ENCODE measurements around the gene CST4. TPM values are rescaled to one million over a fixed set of nuclear protein-coding genes. Genes with fewer than 3 reads are reported as not detected.
"Not testable (repeated sequence)": the region's sequence is repeated elsewhere in the genome, so short reads cannot be mapped to it uniquely, and the experiment has no call there.

The CST4 gene
- total RNA-seq, 4 donors from 2014 or later: 0.89 to 13.8 (median 3.0) TPM; not detected in 1

GRCh38 chr20:23721962-23722361 lies 33.1 kb upstream of the CST4 start:
- DNase-seq: no peak
- Histone ChIP-seq H3K36me3 (no peaks in the 10 kb centered on the region), H3K4me1 (no peaks in the 10 kb centered on the region), H3K9me3 (no peaks in the 10 kb centered on the region), H3K4me3 (replicated peaks in 1 of 3) (no peak overlapping the region), H3K27me3 (no peaks in the 10 kb centered on the region), H3K27ac (no peak overlapping the region)
- intact Hi-C loops (cut with DNase I): no loop called here
- no peak for TF ChIP-seq CTCF (IDR thresholded peaks at IDR 0.05)
- TF ChIP-seq POLR2A (IDR thresholded peaks at IDR 0.05): no peak
- WGBS, 2 donors: 23 to 43% methylated on average over 1 of the region's 1 CpG

GRCh38 chr20:23719351-23719750 lies 30.5 kb upstream of the CST4 start:
- H3K27me3 ChIP-seq; H3K4me1 ChIP-seq; H3K4me3 ChIP-seq (replicated peaks in 1 of 3); H3K27ac ChIP-seq; H3K9me3 ChIP-seq; intact Hi-C loops (cut with DNase I); H3K36me3 ChIP-seq; DNase-seq: not testable (repeated sequence)
- 68 to 77% methylated on average over 9 of the region's 9 CpGs for WGBS, 2 donors

GRCh38 chr20:23711778-23712177 lies 22.9 kb upstream of the CST4 start:
- H3K4me1 ChIP-seq; H3K36me3 ChIP-seq; H3K9me3 ChIP-seq; H3K27me3 ChIP-seq; H3K4me3 ChIP-seq (replicated peaks in 1 of 3); intact Hi-C loops (cut with DNase I); H3K27ac ChIP-seq; DNase-seq: not testable (repeated sequence)

- no peaks in the 10 kb centered on the region for H3K36me3 ChIP-seq
- no peaks in the 10 kb centered on the region for H3K27me3 ChIP-seq
- intact Hi-C loops (cut with DNase I): no loop called here
- H3K4me3 ChIP-seq (replicated peaks in 1 of 3): no peak overlapping the region
- H3K9me3 ChIP-seq: no peaks in the 10 kb centered on the region
- no peaks in the 10 kb centered on the region for H3K4me1 ChIP-seq
- TF ChIP-seq CTCF (IDR thresholded peaks at IDR 0.05) (no peak), POLR2A (IDR thresholded peaks at IDR 0.05) (no peak)
- 91 to 94% methylated on average over 4 of the region's 4 CpGs for WGBS, 2 donors
- DNase-seq: no peak
- H3K27ac ChIP-seq: no peak overlapping the region
Measured at GRCh38 chr20:23710771-23711170, 21.9 kb upstream of the CST4 start.

GRCh38 chr20:23705895-23706294 lies 17.1 kb upstream of the CST4 start:
- no peak overlapping the region for H3K4me3 ChIP-seq (replicated peaks in 1 of 3)
- TF ChIP-seq CTCF (IDR thresholded peaks at IDR 0.05): no peak
- TF ChIP-seq POLR2A (IDR thresholded peaks at IDR 0.05): no peak
- 97 to 98% methylated on average over 1 of the region's 1 CpG for WGBS, 2 donors
- no peaks in the 10 kb centered on the region for H3K36me3 ChIP-seq
- H3K27me3 ChIP-seq: no peaks in the 10 kb centered on the region
- no peaks in the 10 kb centered on the region for H3K4me1 ChIP-seq
- no peaks in the 10 kb centered on the region for H3K9me3 ChIP-seq
- intact Hi-C loops (cut with DNase I): no loop called here
- no peak overlapping the region for H3K27ac ChIP-seq
- no peak for DNase-seq

GRCh38 chr20:23702021-23702420 lies 13.2 kb upstream of the CST4 start:
- Histone ChIP-seq H3K4me1 (no peaks in the 10 kb centered on the region), H3K9me3 (no peaks in the 10 kb centered on the region), H3K27ac (no peak overlapping the region), H3K36me3 (no peaks in the 10 kb centered on the region), H3K4me3 (replicated peaks in 1 of 3) (no peak overlapping the region), H3K27me3 (no peaks in the 10 kb centered on the region)
- intact Hi-C loops (cut with DNase I): no loop called here
- no peak for TF ChIP-seq POLR2A (IDR thresholded peaks at IDR 0.05)
- no peak for TF ChIP-seq CTCF (IDR thresholded peaks at IDR 0.05)
- 87 to 88% methylated on average over 4 of the region's 4 CpGs for WGBS, 2 donors
- DNase-seq: no peak
